Chondrocyte (in vitro differentiated cells): Measurements from ENCODE around the gene RAB6D. TPM values are rescaled to one million over a fixed set of nuclear protein-coding genes. Genes with fewer than 3 reads are reported as not detected.
"Not testable (repeated sequence)": the region's sequence is repeated elsewhere in the genome, so short reads cannot be mapped to it uniquely, and the experiment has no call there.

ENCODE experiments used
- DNase-seq: peaks from one replicate; pipeline ENCODE4 v3.0.0; 2021; ENCODE audit warnings: mixed read lengths, low spot score
- H3K27ac Mint-ChIP-seq: one replicate; pipeline ENCODE4 v1.8.0; 2021; ENCODE audit warnings: mild to moderate bottlenecking, moderate library complexity, mixed read lengths; ENCODE audit not compliant: unreplicated experiment
- H3K27me3 Mint-ChIP-seq: 2 replicates; pipeline ENCODE4 v1.8.0; 2021; ENCODE audit warnings: low read depth, mixed read lengths
- H3K36me3 Mint-ChIP-seq: 2 replicates; pipeline ENCODE4 v1.8.0; 2021; ENCODE audit warnings: low read depth, mixed read lengths
- H3K4me1 Mint-ChIP-seq: 2 replicates; pipeline ENCODE4 v1.8.0; 2021; ENCODE audit warnings: low read depth, mild to moderate bottlenecking, mixed read lengths
- H3K4me3 Mint-ChIP-seq: one replicate; pipeline ENCODE4 v1.8.0; 2021; ENCODE audit warnings: mild to moderate bottlenecking, moderate library complexity, mixed read lengths; ENCODE audit not compliant: unreplicated experiment
- H3K9me3 Mint-ChIP-seq: 2 replicates; pipeline ENCODE4 v1.8.0; 2021; ENCODE audit warnings: low read depth, mixed read lengths
- total RNA-seq: library from RNA; stranded (reverse); gene quantifications from 3 replicates; pipeline ENCODE4 v1.2.1, GENCODE V29; 2021
- TF ChIP-seq, protein P1 (sequence below): fragments of 200-600 bp; sonication (generic); IDR thresholded peaks from 2 replicates; pipeline ENCODE4 v1.5.0; 2021; ENCODE audit warnings: antibody characterized with exemption, mild to moderate bottlenecking, moderate library complexity

RAB6D gene
- total RNA-seq, 1 donor from 2014 or later: 0.07 TPM

DNA sequence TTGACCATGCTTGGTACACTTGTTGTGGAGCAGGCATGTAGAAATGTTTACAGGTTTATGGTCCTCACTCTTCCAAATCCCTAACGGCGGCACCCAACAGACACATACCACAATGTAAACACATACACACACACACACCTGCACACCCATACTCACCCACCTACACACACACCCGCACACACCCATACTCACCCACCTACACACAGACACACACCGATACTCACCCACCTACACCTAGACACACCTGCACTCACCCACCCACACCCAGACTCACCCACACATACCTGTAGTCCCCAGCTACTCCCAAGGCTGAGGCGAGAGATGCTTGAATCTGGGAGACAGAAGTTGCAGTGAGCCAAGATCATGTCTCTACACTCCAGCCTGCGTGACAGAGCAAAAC lies 1.5 kb upstream of the RAB6D start:
- no peak overlapping the region for H3K4me3 Mint-ChIP-seq
- H3K36me3 Mint-ChIP-seq: peaks cover 1% of the 10 kb centered on the region
- no peak for DNase-seq
- TF ChIP-seq, protein P1, sequence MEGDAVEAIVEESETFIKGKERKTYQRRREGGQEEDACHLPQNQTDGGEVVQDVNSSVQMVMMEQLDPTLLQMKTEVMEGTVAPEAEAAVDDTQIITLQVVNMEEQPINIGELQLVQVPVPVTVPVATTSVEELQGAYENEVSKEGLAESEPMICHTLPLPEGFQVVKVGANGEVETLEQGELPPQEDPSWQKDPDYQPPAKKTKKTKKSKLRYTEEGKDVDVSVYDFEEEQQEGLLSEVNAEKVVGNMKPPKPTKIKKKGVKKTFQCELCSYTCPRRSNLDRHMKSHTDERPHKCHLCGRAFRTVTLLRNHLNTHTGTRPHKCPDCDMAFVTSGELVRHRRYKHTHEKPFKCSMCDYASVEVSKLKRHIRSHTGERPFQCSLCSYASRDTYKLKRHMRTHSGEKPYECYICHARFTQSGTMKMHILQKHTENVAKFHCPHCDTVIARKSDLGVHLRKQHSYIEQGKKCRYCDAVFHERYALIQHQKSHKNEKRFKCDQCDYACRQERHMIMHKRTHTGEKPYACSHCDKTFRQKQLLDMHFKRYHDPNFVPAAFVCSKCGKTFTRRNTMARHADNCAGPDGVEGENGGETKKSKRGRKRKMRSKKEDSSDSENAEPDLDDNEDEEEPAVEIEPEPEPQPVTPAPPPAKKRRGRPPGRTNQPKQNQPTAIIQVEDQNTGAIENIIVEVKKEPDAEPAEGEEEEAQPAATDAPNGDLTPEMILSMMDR: no peak
- peaks cover 29% of the 10 kb centered on the region for H3K27me3 Mint-ChIP-seq
- H3K4me1 Mint-ChIP-seq: peaks cover 3% of the 10 kb centered on the region
- H3K9me3 Mint-ChIP-seq: no peaks in the 10 kb centered on the region
- H3K27ac Mint-ChIP-seq: no peak overlapping the region

DNA sequence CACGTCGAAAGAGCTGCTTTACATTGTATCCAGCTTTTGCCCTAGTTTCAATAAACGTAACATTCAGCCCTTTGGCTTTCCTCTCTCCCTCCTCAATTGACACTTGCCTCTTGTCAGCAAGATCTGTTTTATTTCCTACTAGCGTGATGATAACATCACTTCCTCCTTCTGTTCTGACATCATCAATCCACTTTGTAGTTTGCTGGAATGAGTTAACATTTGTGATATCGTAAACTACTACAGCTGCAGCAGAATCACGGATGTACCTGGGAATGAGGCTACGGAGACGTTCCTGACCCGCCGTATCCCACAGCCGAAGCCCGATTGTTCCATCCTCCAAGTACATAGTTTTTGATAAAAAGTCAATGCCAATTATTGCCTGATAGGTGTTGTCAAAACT lies 755 bp downstream of the RAB6D start:
- Mint-ChIP-seq H3K4me3 (peak overlapping the region; percentile 65), H3K27me3 (peaks cover 36% of the 10 kb centered on the region)
- H3K4me1 Mint-ChIP-seq, H3K27ac Mint-ChIP-seq, H3K36me3 Mint-ChIP-seq, DNase-seq, H3K9me3 Mint-ChIP-seq: not testable (repeated sequence)

DNA sequence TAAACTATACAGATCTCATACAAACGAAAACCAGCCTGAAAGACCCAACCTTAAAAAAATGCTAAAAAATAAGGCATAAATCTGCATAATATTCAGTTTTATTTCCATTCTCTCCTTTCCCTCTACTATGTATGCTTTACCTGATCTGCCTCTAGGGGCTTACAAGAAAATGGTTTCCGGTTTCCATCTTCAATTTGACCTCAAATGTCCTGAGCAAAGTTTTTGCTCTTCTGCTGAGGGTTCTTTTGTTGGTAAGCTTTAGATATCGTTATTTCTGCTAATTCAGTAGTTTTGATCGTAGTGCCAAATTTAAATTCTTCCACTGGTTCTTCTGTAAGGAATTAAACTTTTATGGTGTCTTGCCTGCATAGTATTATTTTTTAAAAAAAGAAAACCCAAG lies 2.2 kb downstream of the RAB6D start:
- not testable (repeated sequence) for H3K4me3 Mint-ChIP-seq, H3K9me3 Mint-ChIP-seq, H3K36me3 Mint-ChIP-seq, H3K4me1 Mint-ChIP-seq, H3K27ac Mint-ChIP-seq, DNase-seq
- peaks cover 41% of the 10 kb centered on the region for H3K27me3 Mint-ChIP-seq

DNA sequence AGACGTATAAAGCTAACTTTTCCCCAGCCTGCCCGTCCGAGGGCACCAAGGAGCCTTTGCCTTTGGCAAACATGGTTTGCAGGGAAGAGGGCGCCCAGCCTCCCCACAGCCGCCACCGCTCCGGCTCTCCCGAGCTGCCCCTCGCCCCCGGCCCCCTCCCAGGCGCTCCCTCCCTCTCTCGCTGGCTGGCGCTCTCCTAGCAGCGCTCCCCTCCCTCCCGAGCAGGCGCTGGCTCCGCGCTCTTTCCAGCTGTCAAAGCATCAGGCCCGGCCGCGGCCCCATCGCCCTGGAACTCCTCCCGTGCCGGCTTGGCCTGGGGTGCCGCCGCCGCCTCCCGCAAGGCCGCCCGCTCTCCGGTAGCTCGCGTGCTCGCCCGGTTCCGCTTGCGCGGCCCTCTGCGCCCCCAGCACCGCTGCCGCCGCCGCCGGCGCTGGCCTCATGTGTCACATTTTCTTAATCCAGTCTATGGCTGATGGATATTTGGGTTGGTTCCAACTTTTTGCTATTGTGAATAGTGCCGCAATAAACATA lies 10.7 kb downstream of the RAB6D start:
- not testable (repeated sequence) for H3K4me1 Mint-ChIP-seq, H3K27ac Mint-ChIP-seq, DNase-seq, H3K36me3 Mint-ChIP-seq, H3K4me3 Mint-ChIP-seq, H3K9me3 Mint-ChIP-seq
- peaks cover 34% of the 10 kb centered on the region for H3K27me3 Mint-ChIP-seq

DNA sequence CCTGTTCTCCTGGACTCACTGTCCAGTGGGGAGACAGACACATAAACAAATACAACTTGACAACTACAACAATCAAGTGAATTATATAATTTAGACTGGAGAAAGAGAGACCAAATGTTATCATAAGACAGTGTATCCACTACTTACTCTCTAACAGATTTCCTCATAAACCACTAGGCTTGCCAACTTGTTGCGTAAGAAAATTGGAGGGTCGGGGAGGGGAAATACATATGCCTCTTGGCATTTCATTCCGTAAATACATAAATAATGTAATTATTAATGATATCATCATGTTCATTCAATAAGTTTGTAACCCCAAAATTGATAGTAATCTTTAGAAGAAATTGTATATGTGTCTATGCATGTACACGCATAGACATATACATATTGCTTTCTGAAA lies 14.9 kb downstream of the RAB6D start:
- no peak overlapping the region for H3K27ac Mint-ChIP-seq
- TF ChIP-seq, protein P1: no peak
- peaks cover 15% of the 10 kb centered on the region for H3K27me3 Mint-ChIP-seq
- DNase-seq: no peak
- H3K36me3 Mint-ChIP-seq: no peaks in the 10 kb centered on the region
- no peak overlapping the region for H3K4me3 Mint-ChIP-seq
- no peaks in the 10 kb centered on the region for H3K4me1 Mint-ChIP-seq
- H3K9me3 Mint-ChIP-seq: peaks cover 3% of the 10 kb centered on the region

DNA sequence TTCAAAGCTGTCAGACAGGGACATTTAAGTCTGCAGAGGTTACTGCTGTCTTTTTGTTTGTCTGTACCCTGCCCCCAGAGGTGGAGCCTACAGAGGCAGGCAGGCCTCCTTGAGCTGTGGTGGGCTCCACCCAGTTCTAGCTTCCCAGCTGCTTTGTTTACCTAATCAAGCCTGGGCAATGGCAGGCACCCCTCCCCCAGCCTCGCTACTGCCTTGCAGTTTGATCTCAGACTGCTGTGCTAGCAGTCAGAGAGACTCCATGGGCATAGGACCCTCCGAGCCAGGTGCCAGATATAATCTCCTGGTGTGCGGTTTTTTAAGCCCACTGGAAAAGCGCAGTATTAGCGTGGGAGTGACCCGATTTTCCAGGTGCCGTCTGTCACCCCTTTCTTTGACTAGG lies 16.9 kb downstream of the RAB6D start:
- H3K4me3 Mint-ChIP-seq, DNase-seq, H3K36me3 Mint-ChIP-seq, H3K9me3 Mint-ChIP-seq, H3K27me3 Mint-ChIP-seq, H3K4me1 Mint-ChIP-seq, H3K27ac Mint-ChIP-seq: not testable (repeated sequence)

DNA sequence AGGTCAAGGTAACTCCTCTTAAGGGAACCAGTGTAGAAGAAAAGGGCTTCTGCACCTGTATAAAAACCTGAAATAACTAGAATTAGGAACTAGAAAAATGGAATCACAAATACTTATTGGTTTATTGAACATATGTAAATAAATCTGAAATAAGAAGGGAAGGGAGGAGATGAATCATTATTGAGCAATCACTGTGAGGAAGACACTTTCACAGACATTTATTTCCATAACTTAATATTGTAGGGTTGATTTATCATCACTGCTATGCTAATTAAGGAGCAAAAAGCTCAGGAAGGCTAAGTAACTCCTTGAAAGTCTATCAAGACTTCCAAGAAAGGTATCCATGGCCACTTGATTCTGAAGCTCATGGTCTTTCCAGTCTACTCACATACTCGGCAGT lies 24.7 kb downstream of the RAB6D start:
- peaks cover 39% of the 10 kb centered on the region for H3K27me3 Mint-ChIP-seq
- not testable (repeated sequence) for H3K9me3 Mint-ChIP-seq, H3K36me3 Mint-ChIP-seq, H3K4me1 Mint-ChIP-seq, H3K27ac Mint-ChIP-seq, DNase-seq, H3K4me3 Mint-ChIP-seq

DNA sequence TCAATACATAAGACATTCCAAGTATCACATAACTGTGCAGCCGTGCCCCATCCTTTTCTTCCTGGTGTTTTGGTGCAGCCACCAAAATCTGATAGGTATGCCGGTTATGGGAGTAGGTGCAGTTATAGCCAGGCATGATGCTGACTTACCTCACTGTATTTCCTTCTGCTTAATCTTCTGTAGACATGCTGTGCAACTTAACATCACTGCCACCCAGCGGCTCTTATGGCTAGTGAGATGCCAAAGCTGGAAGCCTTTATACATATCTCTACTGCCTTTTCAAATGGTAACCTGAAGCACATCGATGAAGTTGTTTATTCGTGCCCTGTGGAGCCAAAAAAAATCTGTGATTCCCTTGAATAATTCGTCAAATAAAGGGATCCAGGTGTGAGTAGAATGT lies 28.6 kb downstream of the RAB6D start:
- peaks cover 55% of the 10 kb centered on the region for H3K27me3 Mint-ChIP-seq
- not testable (repeated sequence) for H3K27ac Mint-ChIP-seq, DNase-seq, H3K36me3 Mint-ChIP-seq, H3K9me3 Mint-ChIP-seq, H3K4me3 Mint-ChIP-seq, H3K4me1 Mint-ChIP-seq
- TF ChIP-seq, protein P1: peak; percentile 59

DNA sequence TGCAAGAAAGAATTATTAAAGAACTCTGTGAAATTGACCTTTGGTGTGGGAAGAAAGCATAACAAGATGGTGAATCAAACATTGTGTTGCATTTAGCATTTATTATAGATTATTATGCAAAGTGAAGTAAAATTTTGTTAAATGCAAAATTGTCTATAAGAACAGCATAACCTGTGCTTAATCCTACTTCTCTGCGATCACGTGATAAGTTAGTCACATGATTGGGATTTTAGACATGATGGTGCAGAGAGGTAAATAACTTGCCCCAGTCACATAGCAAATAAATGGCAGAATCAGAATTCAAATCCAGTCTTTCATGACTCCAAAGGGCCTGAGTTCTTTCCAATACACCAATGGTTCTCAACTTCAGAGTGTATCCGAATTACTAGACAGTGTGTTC lies 31.3 kb downstream of the RAB6D start:
- not testable (repeated sequence) for H3K9me3 Mint-ChIP-seq, H3K4me1 Mint-ChIP-seq, DNase-seq, H3K36me3 Mint-ChIP-seq, H3K4me3 Mint-ChIP-seq, H3K27ac Mint-ChIP-seq
- H3K27me3 Mint-ChIP-seq: peaks cover 51% of the 10 kb centered on the region

DNA sequence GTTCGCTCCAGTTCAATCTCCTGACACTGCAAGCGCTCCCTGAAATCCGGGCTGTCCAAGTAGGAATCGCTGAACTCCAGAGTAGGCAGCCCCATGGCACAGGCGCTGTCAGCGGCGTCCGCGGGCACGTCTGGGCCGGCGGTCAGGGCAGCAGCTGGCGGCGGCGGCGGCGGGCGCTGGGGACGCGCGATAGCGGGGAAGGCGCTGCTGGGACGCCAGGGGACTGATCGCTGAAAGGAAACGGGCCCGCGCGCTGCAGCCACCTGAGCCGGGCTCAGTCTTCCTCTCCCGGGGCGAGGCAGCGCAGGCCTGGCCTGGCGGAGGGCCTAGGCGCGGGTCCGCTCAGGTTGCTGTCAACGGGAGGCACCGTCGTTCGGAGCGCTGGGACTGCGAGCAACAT lies 33.0 kb downstream of the RAB6D start:
- H3K4me3 Mint-ChIP-seq, H3K27ac Mint-ChIP-seq, H3K4me1 Mint-ChIP-seq, H3K36me3 Mint-ChIP-seq, DNase-seq, H3K9me3 Mint-ChIP-seq: not testable (repeated sequence)
- peaks cover 42% of the 10 kb centered on the region for H3K27me3 Mint-ChIP-seq
